A549 treated with Mapracorat at 1 μM for 4 hours (cell line): ENCODE data around the gene ZNF780B. TPM values are rescaled to one million over a fixed set of nuclear protein-coding genes. Genes with fewer than 3 reads are reported as not detected.

Experiments
- total RNA-seq: library from RNA; stranded (reverse); fragments of 200-300 nt; extraction: Qiagen RNA extraction; gene quantifications from 5 replicates; pipeline ENCODE4 v1.2.3, GENCODE V29; 2022

The ZNF780B gene
- total RNA-seq: 4.7 to 7.3 TPM (median 6.0 TPM) in 5 replicates

GRCh38 chr19:40055832-40056504 is at the start of gene ZNF780B:
Gene ZNF780B (minus strand): TSS chr19:40056231. CDS start chr19:40050332, 5,899 bp downstream.

GRCh38 chr19:40090241-40091204 is 34.5 kb upstream of the ZNF780B start, which contains the start of gene ZNF780A:
Gene ZNF780A (minus strand): TSS chr19:40090943. CDS start chr19:40084753, 6,190 bp downstream.

GRCh38 chr19:39996811-39997637 is 59.0 kb downstream of the ZNF780B start, which contains the start of gene ZNF546:
Gene ZNF546 (plus strand): TSS chr19:39997060. CDS start chr19:39998327, 1,267 bp downstream.

Other genes starting within 250 kb of the ZNF780B start
- gene DYRK1B, start 222.1 kb downstream of the ZNF780B start, total RNA-seq: 17.3 to 23.2 TPM (median 22.1 TPM) in 5 replicates
- gene FBL, start 209.9 kb downstream of the ZNF780B start, total RNA-seq: 649 to 729 TPM (median 711 TPM) in 5 replicates
- gene FCGBP, start 121.6 kb downstream of the ZNF780B start, total RNA-seq: 0.29 to 1.3 TPM (median 0.80 TPM) in 5 replicates
- gene PSMC4, start 85.1 kb downstream of the ZNF780B start, total RNA-seq: 258 to 283 TPM (median 272 TPM) in 5 replicates
- 1.5 to 2.7 TPM (median 2.2 TPM) in 5 replicates for gene ZNF546, start 59.2 kb downstream of the ZNF780B start, total RNA-seq
- gene ZNF780A, start 34.7 kb upstream of the ZNF780B start, total RNA-seq: 24.3 to 31.5 TPM (median 27.6 TPM) in 5 replicates
- gene MAP3K10, start 135.2 kb upstream of the ZNF780B start, total RNA-seq: 12.1 to 16.8 TPM (median 15.5 TPM) in 5 replicates
- gene TTC9B, start 162.2 kb upstream of the ZNF780B start, total RNA-seq: 0.21 to 0.47 TPM (median 0.34 TPM) in 4 of 5 replicates, not detected in the other
- gene CCNP, start 170.5 kb upstream of the ZNF780B start, total RNA-seq: 0.13 to 0.44 TPM (median 0.16 TPM) in 5 replicates
- gene AKT2, start 229.1 kb upstream of the ZNF780B start, total RNA-seq: 123 to 189 TPM (median 171 TPM) in 5 replicates